GM19238 (cell line): Measurements from ENCODE around the gene PPP1R27.
A peak's percentile ranks its signal among the peaks of the same experiment; 100 is the strongest.

ENCODE experiments used
- DNase-seq: peaks from one replicate; pipeline ENCODE4 v3.0.0; 2011; ENCODE audit warnings: low spot score; ENCODE audit not compliant: insufficient read length

PPP1R27 gene

DNA sequence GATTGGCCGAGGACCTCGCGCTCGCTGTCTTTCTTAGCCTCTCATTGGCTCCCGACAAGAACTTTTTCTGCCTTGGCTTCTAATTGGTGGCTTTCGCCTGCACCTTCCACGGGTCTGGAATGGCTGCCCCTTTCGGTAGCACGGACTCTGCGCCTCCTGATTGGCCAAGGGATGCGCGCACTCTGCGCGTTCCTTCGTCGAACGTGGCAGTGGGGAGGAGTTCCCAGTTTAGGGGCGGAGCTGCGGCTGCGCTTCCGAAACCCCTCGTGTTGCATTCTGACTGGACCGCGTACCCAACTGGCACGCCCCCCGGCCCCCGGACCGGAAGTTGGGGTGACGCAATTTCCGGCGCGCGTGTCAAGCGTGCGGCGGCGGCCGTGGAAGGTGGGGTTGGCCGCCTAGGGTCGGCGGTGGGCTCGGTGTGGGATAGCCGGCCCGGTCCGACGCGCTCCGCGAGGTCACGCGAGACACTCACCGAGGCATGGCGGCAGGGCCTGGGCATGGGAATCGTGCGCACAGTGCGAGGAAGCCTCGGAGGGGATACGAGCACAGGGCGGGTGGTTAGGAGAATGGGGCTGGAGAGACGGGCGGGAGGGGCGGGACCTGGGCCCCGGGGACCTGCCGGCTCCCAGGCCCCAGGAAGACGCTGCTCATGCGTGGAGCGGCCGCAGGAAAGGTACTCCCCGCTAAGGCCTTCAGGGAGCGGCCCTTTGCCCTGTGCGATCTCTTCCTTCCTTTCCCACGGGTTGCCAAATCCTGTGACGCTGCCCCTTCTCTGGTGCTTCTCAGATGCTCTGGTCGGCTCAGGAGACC lies 26.1 kb upstream of the PPP1R27 start:
- peak; percentile 99 for DNase-seq

- DNase-seq, result no peak
Measured at GRCh38 chr17:81859906-81860755, 25.3 kb upstream of the PPP1R27 start, which contains the start of gene P4HB. P4HB (minus strand) TSS chr17:81860535; CDS start chr17:81860471, 64 bp downstream.

- no peak for DNase-seq
Measured at GRCh38 chr17:81858967-81859905, 24.4 kb upstream of the PPP1R27 start.

GRCh38 chr17:81858170-81858966 lies 23.5 kb upstream of the PPP1R27 start:
- no peak for DNase-seq

- DNase-seq, result no peak
Measured at GRCh38 chr17:81854974-81855774, 20.3 kb upstream of the PPP1R27 start.

GRCh38 chr17:81852237-81852636 lies 17.4 kb upstream of the PPP1R27 start:
- no peak for DNase-seq

GRCh38 chr17:81851423-81851822 lies 16.6 kb upstream of the PPP1R27 start:
- DNase-seq, result no peak

GRCh38 chr17:81849457-81849856 lies 14.6 kb upstream of the PPP1R27 start:
- no peak for DNase-seq

DNA sequence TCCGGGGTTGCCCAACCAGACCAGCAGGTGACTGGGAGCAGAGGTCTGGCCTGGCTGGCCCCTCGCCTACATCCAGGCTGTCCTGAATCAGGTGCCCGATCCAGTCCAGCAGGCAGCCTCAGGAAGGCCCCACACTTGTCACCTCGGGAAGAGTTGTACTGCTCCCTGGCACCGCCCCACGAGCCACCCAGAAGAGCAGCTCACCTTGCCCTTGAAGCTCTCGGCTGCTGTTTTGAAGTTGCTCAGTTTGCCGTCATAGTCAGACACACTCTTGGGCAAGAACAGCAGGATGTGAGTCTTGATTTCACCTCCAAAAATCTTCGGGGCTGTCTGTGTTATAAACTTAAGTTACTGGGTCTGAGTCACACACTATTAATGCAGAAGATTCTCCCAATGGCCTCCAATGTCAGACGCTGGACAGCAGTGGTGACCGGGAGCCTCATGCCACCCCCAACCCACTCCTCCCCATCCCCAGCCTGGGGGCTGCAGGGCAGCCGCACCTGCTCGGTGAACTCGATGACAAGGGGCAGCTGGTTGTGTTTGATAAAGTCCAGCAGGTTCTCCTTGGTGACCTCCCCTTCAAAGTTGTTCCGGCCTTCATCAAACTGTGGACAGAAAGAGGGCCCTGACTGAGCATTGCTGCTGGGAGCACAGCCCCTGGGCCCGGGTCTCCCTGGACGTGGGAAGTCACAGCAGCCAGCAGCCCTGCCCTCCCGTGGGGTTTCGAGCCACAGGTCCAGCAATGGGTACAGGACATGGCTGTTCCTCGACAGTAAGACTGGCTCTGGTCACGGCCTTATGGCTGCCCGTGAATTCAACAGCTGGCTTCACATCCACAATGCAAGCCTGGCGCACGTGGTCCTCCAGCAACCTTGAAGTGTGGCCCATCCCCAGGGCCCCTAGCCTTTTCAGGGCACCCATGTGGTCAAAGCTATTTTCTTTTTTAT lies 12.2 kb upstream of the PPP1R27 start:
- DNase-seq, result no peak

DNA sequence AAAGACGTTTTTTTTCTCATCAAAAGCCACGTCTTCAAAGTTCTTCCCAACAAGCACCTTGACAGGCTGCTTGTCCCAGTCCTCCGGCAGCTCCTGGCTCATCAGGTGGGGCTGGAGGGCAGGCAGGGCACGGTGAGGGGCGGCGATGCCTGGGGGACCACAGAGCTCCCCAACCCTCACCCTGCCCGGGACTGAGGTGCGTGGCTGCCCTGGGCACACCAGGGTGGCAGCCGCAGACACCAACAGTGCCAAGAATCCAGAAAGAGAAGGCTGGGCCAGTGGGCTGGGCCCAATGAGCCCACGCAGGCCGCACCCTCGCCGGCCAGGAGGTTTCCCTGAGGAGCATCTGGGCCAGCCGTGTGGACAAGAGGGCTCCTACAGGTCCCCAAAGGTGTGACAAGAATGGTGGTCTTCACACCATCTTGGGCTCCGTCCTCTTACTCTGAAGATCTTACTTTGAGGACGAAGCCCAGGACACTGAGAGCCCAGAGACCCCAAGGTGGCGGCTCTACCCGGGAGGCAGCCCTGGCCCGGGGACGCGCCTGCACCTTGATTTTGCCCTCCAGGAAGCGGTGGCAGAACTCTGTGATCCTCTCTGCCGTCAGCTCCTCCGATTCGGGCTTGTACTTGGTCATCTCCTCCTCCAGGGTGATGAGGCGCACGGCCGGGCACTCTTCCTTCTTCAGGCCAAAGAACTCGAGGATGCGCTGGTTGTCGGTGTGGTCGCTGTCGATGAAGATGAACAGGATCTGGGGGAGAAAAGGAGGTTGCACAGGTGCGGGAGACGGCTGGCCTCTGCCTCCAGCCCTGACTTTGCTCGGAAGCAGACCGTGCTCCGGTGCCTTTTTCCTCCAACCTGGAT lies 11.3 kb upstream of the PPP1R27 start:
- no peak for DNase-seq

- DNase-seq, result no peak
Measured at GRCh38 chr17:81845361-81845760, 10.5 kb upstream of the PPP1R27 start.

- no peak for DNase-seq
Measured at GRCh38 chr17:81844887-81845286, 10.0 kb upstream of the PPP1R27 start.

- DNase-seq, result no peak
Measured at GRCh38 chr17:81844327-81844851, 9.5 kb upstream of the PPP1R27 start.

DNA sequence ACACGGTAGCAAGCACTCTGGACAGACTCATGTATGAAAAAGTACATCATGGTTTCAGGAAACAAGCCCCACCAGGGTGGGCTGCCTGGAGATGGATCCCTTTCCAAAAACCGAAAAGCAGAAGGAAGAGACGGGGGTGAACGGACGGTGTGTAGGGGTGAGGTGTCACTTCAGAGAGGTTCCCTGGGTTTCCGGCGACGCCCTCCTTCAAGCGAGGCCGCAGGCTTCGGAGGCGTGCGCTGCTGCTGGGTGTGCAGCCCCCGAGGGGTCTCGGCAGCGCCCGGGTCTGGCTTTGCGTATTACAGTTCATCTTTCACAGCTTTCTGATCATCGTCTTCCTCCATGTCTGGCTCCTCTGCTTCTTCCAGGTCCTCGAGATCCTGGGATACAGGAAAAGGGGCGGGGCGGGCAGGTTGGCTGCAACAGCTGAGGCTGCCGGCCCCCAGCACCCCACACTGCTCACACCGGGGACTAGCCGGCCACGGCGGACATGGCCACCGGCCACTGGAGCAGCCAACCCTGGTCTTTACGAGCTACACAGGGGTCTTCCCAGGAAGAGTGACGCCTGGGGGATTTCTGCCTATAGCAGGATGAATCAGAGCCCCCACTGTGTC lies 9.0 kb upstream of the PPP1R27 start:
- no peak for DNase-seq

DNA sequence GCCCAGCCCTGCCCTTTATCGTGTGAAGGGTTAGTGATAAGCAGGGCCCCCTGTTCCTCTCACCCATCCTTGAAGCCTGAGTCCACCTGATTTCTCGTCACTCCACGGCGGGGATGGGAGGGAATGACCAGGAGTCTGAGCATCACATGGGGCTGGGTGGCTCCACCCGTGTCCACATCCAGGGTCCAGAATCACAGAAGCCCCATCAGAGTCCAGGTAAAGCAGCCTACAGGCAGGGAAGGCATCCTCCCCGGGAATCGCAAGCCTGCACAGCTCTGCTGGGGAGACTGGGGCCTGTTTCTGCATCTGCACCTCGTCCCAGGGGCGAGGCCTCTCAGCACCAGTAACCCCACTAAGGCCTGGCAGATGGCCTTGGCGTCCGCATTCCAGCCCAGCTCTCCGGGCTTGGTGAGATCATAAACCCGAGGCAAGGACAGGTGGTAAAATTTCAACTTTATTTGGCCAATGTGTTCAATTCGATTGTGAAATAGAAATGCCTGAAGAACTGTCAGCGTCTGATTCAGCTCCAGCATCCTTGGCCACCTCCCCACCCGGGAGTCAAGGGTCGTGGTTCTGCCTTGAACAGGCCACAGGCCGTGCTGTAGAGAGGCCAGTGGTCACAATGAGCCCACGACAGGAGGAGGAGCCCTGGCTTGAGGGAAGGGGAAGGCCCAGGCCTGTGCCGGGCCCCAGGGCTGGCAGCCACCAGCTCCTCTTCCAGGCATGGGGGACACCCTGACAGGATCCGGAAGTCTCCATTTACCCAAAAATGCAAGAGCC lies 8.1 kb upstream of the PPP1R27 start:
- DNase-seq, result no peak

GRCh38 chr17:81842378-81842724 lies 7.5 kb upstream of the PPP1R27 start:
- DNase-seq, result no peak
